Vagina (tissue), 2 donors: ENCODE measurements around the gene QRICH1. TPM values are rescaled to one million over a fixed set of nuclear protein-coding genes. Genes with fewer than 3 reads are reported as not detected.

ENCODE experiments used
- DNase-seq, 2 donors: peaks; one replicate each; pipeline ENCODE4 v3.0.0-alpha.2; 2017; ENCODE audit errors: extremely low spot score in 2 of 2
- H3K27ac ChIP-seq: fragments of 200-600 bp; sonication (generic); one replicate; pipeline ENCODE4 v1.5.1; 2019
- H3K27me3 ChIP-seq: fragments of 200-600 bp; sonication (generic); one replicate; pipeline ENCODE4 v1.5.1; 2019
- H3K36me3 ChIP-seq, 2 donors: fragments of 200-600 bp; sonication (generic); one replicate each; pipeline ENCODE4 v1.5.1; 2017 to 2019
- H3K4me1 ChIP-seq: fragments of 200-600 bp; sonication (generic); one replicate; pipeline ENCODE4 v1.5.1; 2019
- H3K4me3 ChIP-seq, 2 donors: fragments of 200-600 bp; sonication (generic); 1 replicate in 1 of 2; 2 replicates in 1 of 2; pipeline ENCODE4 v1.5.1; 2016 to 2019
- H3K9me3 ChIP-seq: fragments of 200-600 bp; sonication (generic); one replicate; pipeline ENCODE4 v1.5.1; 2019
- CTCF ChIP-seq, 3 experiments: fragments of 450-650 bp in 2 of 3; fragments of 200-600 bp in 1 of 3; sonication (generic) in 1 of 3; IDR thresholded peaks; one replicate each; pipeline ENCODE4 v1.5.1; 2017 to 2019; ENCODE audit warnings: antibody characterized with exemption in 3 of 3, mild to moderate bottlenecking in 2 of 3, moderate library complexity in 2 of 3
- POLR2A ChIP-seq, 2 donors: fragments of 450-650 bp; IDR thresholded peaks; one replicate each; pipeline ENCODE4 v1.6.1; 2017; ENCODE audit warnings: antibody characterized with exemption in 2 of 2, mild to moderate bottlenecking in 2 of 2, moderate library complexity in 2 of 2
- POLR2AphosphoS5 ChIP-seq, 2 donors: sonication (generic); formaldehyde crosslinking; IDR thresholded peaks; one replicate each; pipeline ENCODE4 v1.9.0; 2017; ENCODE audit warnings: antibody characterized with exemption in 2 of 2, mild to moderate bottlenecking in 2 of 2, low read depth in 1 of 2; ENCODE audit not compliant: insufficient read depth in 1 of 2
- intact Hi-C: fragments of 100-400 bp; cut with DNase I; formaldehyde crosslinking; loops from one replicate; pipeline ENCODE4 v1.15.1; 2023
- total RNA-seq: library from RNA; depleted of rRNA; stranded (reverse); fragments of >200 nt; gene quantifications from one replicate; pipeline ENCODE4 v1.2.3, GENCODE V29; 2016

Gene QRICH1
- total RNA-seq, 1 donor from 2014 or later, result 124 TPM

GRCh38 chr3:49022688-49023171, 71.1 kb downstream of the QRICH1 start:
- DNase-seq, result peak in 1 of 2 donors; percentile 88

GRCh38 chr3:49021813-49022687, 71.8 kb downstream of the QRICH1 start, which contains the start of gene NDUFAF3:
TSS of gene NDUFAF3 (plus strand) at chr3:49022121. CDS start at chr3:49022145, 24 bp downstream.
- H3K27ac ChIP-seq, result peak within 1 kb of the TSS; percentile 99
- peaks cover 0 to 33% of the 10 kb centered on the region in 2 donors for H3K36me3 ChIP-seq
- no peaks in the 10 kb centered on the region for H3K27me3 ChIP-seq
- H3K4me1 ChIP-seq, result peaks cover 52% of the 10 kb centered on the region
- no peaks in the 10 kb centered on the region for H3K9me3 ChIP-seq
- DNase-seq, result peak in 1 of 2 donors; percentile 96
- H3K4me3 ChIP-seq, result peak within 1 kb of the TSS; percentile 95 to 99
- intact Hi-C loops, result no loop called here
- peak; percentile 78 to 99 (median 98) for TF ChIP-seq CTCF (IDR thresholded peaks at IDR 0.05)
- peak in 1 of 2 donors; percentile 78 for TF ChIP-seq POLR2AphosphoS5 (IDR thresholded peaks at IDR 0.05; ENCODE audit: insufficient read depth in 1 of 2, low read depth in 1 of 2)
- peak in 1 of 2 donors; percentile 59 for TF ChIP-seq POLR2A (IDR thresholded peaks at IDR 0.05)

More at GRCh38 chr3:49022688-49023171, 71.1 kb downstream of the QRICH1 start:
- Histone ChIP-seq H3K27me3 (no peaks in the 10 kb centered on the region), H3K4me1 (peaks cover 45% of the 10 kb centered on the region), H3K36me3 (peaks cover 0 to 33% of the 10 kb centered on the region in 2 donors), H3K4me3 (peak overlapping the region; percentile 95 to 99), H3K9me3 (no peaks in the 10 kb centered on the region), H3K27ac (peak overlapping the region; percentile 99)
- TF ChIP-seq POLR2A (IDR thresholded peaks at IDR 0.05) (no peak), CTCF (IDR thresholded peaks at IDR 0.05) (no peak), POLR2AphosphoS5 (IDR thresholded peaks at IDR 0.05; ENCODE audit: insufficient read depth in 1 of 2, low read depth in 1 of 2) (no peak)
- intact Hi-C loops, result no loop called here

GRCh38 chr3:49021213-49021812, 72.6 kb downstream of the QRICH1 start:
- peak; percentile 97 to 98 for DNase-seq
- peaks cover 57% of the 10 kb centered on the region for H3K4me1 ChIP-seq
- peak overlapping the region; percentile 99 for H3K27ac ChIP-seq
- peak; percentile 95 to 96 for TF ChIP-seq POLR2AphosphoS5 (IDR thresholded peaks at IDR 0.05; ENCODE audit: insufficient read depth in 1 of 2, low read depth in 1 of 2)
- no peak for TF ChIP-seq CTCF (IDR thresholded peaks at IDR 0.05)
- TF ChIP-seq POLR2A (IDR thresholded peaks at IDR 0.05), result peak; percentile 96 to 97
- intact Hi-C loops, result no loop called here
- no peaks in the 10 kb centered on the region for H3K9me3 ChIP-seq
- H3K4me3 ChIP-seq, result peak overlapping the region; percentile 95 to 99
- H3K27me3 ChIP-seq, result no peaks in the 10 kb centered on the region
- peaks cover 0 to 35% of the 10 kb centered on the region in 2 donors for H3K36me3 ChIP-seq

GRCh38 chr3:49020330-49021212, 73.3 kb downstream of the QRICH1 start:
- Histone ChIP-seq H3K9me3 (no peaks in the 10 kb centered on the region), H3K4me1 (peaks cover 54% of the 10 kb centered on the region), H3K36me3 (peaks cover 0 to 34% of the 10 kb centered on the region in 2 donors), H3K4me3 (peak overlapping the region; percentile 95 to 99), H3K27ac (peak overlapping the region; percentile 99), H3K27me3 (no peaks in the 10 kb centered on the region)
- intact Hi-C loops, result no loop called here
- no peak for TF ChIP-seq CTCF (IDR thresholded peaks at IDR 0.05)
- TF ChIP-seq POLR2A (IDR thresholded peaks at IDR 0.05), result no peak
- no peak for TF ChIP-seq POLR2AphosphoS5 (IDR thresholded peaks at IDR 0.05; ENCODE audit: insufficient read depth in 1 of 2, low read depth in 1 of 2)
- no peak for DNase-seq
